ENCODE measurements around the gene CBLN2.

CBLN2 gene

DNA sequence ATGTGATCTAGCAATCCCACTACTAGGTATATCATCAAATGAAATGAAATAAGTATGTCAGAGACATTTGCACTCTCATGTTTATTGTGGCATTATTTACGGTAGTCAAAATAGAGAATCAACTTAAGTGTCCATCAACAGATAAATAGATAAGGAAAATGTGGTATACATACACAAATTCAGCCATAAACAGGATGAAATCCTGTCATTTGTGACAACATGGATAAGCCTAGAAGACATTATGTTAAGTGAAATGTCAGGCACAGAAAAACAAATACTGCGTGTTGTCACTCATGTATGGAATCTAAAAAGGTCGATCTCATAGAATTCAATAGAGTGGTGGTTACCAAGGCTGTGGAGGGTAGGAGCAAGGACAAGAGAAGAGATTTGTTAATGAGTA, 22.1 kb upstream of the CBLN2 start:
- intact Hi-C loops (cut with DNase I; ENCODE audit: low total_unique reads): no loop called here
- DNase-seq: no peak
- Histone ChIP-seq H3K4me3 (no peak overlapping the region), H3K27me3 (no peaks in the 10 kb centered on the region), H3K4me1 (no peaks in the 10 kb centered on the region), H3K36me3 (no peaks in the 10 kb centered on the region), H3K9me3 (no peaks in the 10 kb centered on the region), H3K27ac (no peak overlapping the region)
- TF ChIP-seq, protein P1, sequence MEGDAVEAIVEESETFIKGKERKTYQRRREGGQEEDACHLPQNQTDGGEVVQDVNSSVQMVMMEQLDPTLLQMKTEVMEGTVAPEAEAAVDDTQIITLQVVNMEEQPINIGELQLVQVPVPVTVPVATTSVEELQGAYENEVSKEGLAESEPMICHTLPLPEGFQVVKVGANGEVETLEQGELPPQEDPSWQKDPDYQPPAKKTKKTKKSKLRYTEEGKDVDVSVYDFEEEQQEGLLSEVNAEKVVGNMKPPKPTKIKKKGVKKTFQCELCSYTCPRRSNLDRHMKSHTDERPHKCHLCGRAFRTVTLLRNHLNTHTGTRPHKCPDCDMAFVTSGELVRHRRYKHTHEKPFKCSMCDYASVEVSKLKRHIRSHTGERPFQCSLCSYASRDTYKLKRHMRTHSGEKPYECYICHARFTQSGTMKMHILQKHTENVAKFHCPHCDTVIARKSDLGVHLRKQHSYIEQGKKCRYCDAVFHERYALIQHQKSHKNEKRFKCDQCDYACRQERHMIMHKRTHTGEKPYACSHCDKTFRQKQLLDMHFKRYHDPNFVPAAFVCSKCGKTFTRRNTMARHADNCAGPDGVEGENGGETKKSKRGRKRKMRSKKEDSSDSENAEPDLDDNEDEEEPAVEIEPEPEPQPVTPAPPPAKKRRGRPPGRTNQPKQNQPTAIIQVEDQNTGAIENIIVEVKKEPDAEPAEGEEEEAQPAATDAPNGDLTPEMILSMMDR (IDR thresholded peaks at IDR 0.05): no peak

DNA sequence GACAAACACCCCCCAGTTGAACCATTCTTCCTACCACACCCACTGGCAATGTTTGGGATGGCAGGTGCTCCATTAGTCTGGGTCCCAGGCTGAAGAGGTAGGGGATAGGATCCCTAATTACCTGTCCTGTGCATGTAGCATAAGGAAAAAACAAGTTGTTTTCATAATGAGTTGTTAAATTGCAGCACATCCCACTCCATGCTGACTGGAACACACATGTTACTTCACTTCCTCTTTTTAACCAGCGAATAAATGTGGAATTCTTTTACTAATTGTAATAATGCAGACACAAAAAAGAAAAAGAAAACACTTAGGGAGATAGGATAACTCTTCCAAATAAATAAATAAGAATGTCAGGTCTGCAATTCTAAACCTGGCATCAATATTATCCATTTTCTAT, 11.8 kb upstream of the CBLN2 start:
- Histone ChIP-seq H3K36me3 (no peaks in the 10 kb centered on the region), H3K27me3 (no peaks in the 10 kb centered on the region), H3K9me3 (no peaks in the 10 kb centered on the region), H3K27ac (no peak overlapping the region), H3K4me1 (no peaks in the 10 kb centered on the region), H3K4me3 (no peak overlapping the region)
- intact Hi-C loops (cut with DNase I; ENCODE audit: low total_unique reads): no loop called here
- TF ChIP-seq, protein P1 (IDR thresholded peaks at IDR 0.05): no peak
- DNase-seq: no peak

DNA sequence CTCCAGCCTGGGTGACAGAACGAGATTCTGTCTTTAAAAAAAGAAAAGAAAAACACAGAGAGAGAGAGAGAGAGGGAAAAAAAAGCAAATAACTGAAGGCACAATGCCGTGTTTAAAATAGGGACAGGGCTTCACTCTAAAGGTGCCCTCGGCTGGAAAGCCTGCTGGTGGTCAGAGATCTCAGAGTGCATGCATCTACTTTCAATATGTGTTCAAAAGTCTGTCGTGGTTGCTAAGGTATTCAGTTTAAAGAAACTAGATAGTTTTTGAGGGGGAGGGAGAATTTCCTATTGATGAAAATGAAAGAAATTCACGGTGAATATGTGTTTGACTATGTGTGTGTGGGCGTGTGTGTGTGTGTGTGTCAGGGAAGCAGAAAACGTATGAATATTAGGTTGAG, 11.0 kb upstream of the CBLN2 start:
- no peaks in the 10 kb centered on the region for H3K27me3 ChIP-seq
- intact Hi-C loops (cut with DNase I; ENCODE audit: low total_unique reads): no loop called here
- H3K4me3 ChIP-seq: no peak overlapping the region
- TF ChIP-seq, protein P1 (IDR thresholded peaks at IDR 0.05): no peak
- H3K27ac ChIP-seq: no peak overlapping the region
- no peaks in the 10 kb centered on the region for H3K36me3 ChIP-seq
- DNase-seq: no peak
- H3K4me1 ChIP-seq: no peaks in the 10 kb centered on the region
- H3K9me3 ChIP-seq: no peaks in the 10 kb centered on the region

DNA sequence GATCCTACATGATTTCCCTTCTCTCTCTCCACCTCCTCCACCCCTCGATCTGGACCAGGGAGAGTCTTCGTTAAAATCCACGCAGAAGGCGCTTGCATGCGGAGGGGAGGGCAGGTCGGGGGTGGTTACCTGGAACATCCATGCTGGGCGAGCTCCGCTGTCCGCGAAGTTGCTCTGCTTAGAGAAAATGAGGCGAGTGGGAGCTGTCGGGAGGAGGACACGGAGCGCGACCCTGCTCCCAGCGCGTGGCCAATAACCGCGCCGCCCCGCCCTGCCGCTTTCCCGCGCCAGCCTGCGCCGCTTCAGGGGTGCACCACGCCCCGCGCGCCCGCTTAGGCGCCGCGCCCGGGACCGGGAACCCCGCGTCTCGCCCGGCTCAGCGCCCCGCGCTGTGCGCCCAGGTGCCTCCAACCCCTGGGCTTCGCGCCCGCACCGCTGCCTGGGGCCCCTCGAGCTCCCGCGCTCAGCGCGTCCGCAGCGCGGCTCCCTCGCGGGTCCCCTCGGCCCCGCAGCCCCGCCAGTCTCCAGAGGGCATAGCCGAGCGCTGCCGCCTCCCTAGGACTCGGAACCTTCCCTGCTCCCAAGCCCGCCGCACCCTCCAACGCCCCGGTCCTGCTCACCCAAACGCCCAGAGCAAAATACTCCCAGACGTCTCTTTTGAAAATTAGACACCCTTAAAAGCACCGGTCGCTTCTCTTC, 636 bp downstream of the CBLN2 start:
- intact Hi-C loops (cut with DNase I; ENCODE audit: low total_unique reads): no loop called here
- DNase-seq: no peak
- peaks cover 0 to 34% of the 10 kb centered on the region in 2 donors for H3K27me3 ChIP-seq

DNA sequence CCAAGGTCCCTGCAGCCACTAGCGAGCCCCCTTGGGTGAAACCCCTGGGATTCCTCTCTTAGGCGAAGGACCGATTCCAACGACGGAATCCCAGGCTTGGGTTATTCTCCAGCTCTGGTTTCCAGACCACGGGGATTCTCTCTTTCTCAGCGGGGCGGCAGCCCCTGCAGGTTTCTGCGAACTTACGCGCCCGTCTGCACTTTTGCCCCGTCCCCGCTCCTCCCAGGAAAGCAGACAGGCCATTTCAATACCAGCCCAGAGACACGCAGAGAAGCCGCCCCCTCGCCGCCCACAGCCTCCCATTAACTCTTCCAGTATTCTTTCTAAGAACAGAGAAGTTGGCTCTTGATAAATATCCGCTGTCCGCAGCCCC, 1.2 kb downstream of the CBLN2 start:
- DNase-seq: no peak
- intact Hi-C loops (cut with DNase I; ENCODE audit: low total_unique reads): no loop called here

More for the DNA sequence above, 636 bp downstream of the CBLN2 start:
- TF ChIP-seq, protein P1 (IDR thresholded peaks at IDR 0.05): no peak
- no peaks in the 10 kb centered on the region for H3K9me3 ChIP-seq
- H3K36me3 ChIP-seq: no peaks in the 10 kb centered on the region
- no peak overlapping the region for H3K27ac ChIP-seq
- H3K4me3 ChIP-seq: peak overlapping the region in 1 of 2 donors; percentile 8
- peaks cover 0 to 28% (median 12%) of the 10 kb centered on the region in 4 donors for H3K4me1 ChIP-seq

More for the DNA sequence above, 1.2 kb downstream of the CBLN2 start:
- Histone ChIP-seq H3K27me3 (peaks cover 0 to 34% of the 10 kb centered on the region in 2 donors), H3K4me3 (peak overlapping the region in 1 of 2 donors; percentile 8), H3K9me3 (no peaks in the 10 kb centered on the region), H3K4me1 (peaks cover 0 to 28% (median 12%) of the 10 kb centered on the region in 4 donors), H3K36me3 (no peaks in the 10 kb centered on the region), H3K27ac (no peak overlapping the region)
- TF ChIP-seq, protein P1 (IDR thresholded peaks at IDR 0.05): no peak

Measured in tibial artery (tissue), 4 donors.